ENCODE measurements around the gene TOGARAM1. TPM values are rescaled to one million over a fixed set of nuclear protein-coding genes. Genes with fewer than 3 reads are reported as not detected.

TOGARAM1 gene
- total and polyA plus RNA-seq, 5 donors = 7.1 to 26.0 (median 18.7) TPM

- peak; percentile 61 to 86 (median 84) for DNase-seq
- WGBS = 2% methylated on average over 39 of the region's 39 CpGs
- H3K27me3 ChIP-seq (ENCODE audit: control insufficient read depth, insufficient read depth) = no peaks in the 10 kb centered on the region
- peak overlapping the region; percentile 68 for H3K27ac ChIP-seq (ENCODE audit: low read length)
- H3K4me3 ChIP-seq (ENCODE audit: low read length) = peak overlapping the region; percentile 76
- H3K4me1 ChIP-seq (ENCODE audit: control insufficient read depth, insufficient read depth, low read length) = no peaks in the 10 kb centered on the region
- peak; percentile 54 to 67 for ATAC-seq
- intact Hi-C loops (cut with DNase I) = loop anchor here in 3 of 4 donors (5.0 to 10.0 kb wide), 4 partner anchors 48 to 172 kb away; partner anchors contain the start of genes FKBP3 (in 2 of the 3) and FANCM (in 1 of the 3)
- H3K9me3 ChIP-seq (ENCODE audit: control insufficient read depth, low read length) = no peaks in the 10 kb centered on the region
These were observed 499 bp downstream of the TOGARAM1 start for GRCh38 chr14:44962334-44963043.

GRCh38 chr14:44963044-44963528 lies 1.1 kb downstream of the TOGARAM1 start:
- H3K4me3 ChIP-seq (ENCODE audit: low read length) = peak overlapping the region; percentile 76
- ATAC-seq = no peak
- no peaks in the 10 kb centered on the region for H3K4me1 ChIP-seq (ENCODE audit: control insufficient read depth, insufficient read depth, low read length)
- no peaks in the 10 kb centered on the region for H3K9me3 ChIP-seq (ENCODE audit: control insufficient read depth, low read length)
- no peaks in the 10 kb centered on the region for H3K27me3 ChIP-seq (ENCODE audit: control insufficient read depth, insufficient read depth)
- intact Hi-C loops (cut with DNase I) = loop anchor here in 3 of 4 donors (5.0 to 10.0 kb wide), 4 partner anchors 48 to 172 kb away; partner anchors contain the start of genes FKBP3 (in 2 of the 3) and FANCM (in 1 of the 3)
- H3K27ac ChIP-seq (ENCODE audit: low read length) = peak overlapping the region; percentile 68
- WGBS = 7% methylated on average over 13 of the region's 13 CpGs
- no peak for DNase-seq

GRCh38 chr14:44963775-44964380 lies 1.9 kb downstream of the TOGARAM1 start:
- no peaks in the 10 kb centered on the region for H3K9me3 ChIP-seq (ENCODE audit: control insufficient read depth, low read length)
- peak overlapping the region; percentile 76 for H3K4me3 ChIP-seq (ENCODE audit: low read length)
- no peak overlapping the region for H3K27ac ChIP-seq (ENCODE audit: low read length)
- WGBS = 15% methylated on average over 7 of the region's 7 CpGs
- no peaks in the 10 kb centered on the region for H3K4me1 ChIP-seq (ENCODE audit: control insufficient read depth, insufficient read depth, low read length)
- no peaks in the 10 kb centered on the region for H3K27me3 ChIP-seq (ENCODE audit: control insufficient read depth, insufficient read depth)
- intact Hi-C loops (cut with DNase I) = loop anchor here in 3 of 4 donors (5.0 to 10.0 kb wide), 4 partner anchors 49 to 171 kb away; partner anchors contain the start of genes FKBP3 (in 2 of the 3) and FANCM (in 1 of the 3)
- peak in 1 of 3 donors; percentile 45 for DNase-seq
- ATAC-seq = no peak

- peak overlapping the region; percentile 37 for H3K4me3 ChIP-seq (ENCODE audit: low read length)
- intact Hi-C loops (cut with DNase I) = loop anchor here in 2 of 4 donors (10.0 kb wide), 2 partner anchors 52 to 168 kb away; partner anchors contain the start of genes FANCM (in 1 of the 2) and FKBP3 (in 1 of the 2)
- H3K27ac ChIP-seq (ENCODE audit: low read length) = no peak overlapping the region
- 73% methylated on average over 4 of the region's 4 CpGs for WGBS
- DNase-seq (no peak), ATAC-seq (no peak)
- no peaks in the 10 kb centered on the region for H3K4me1 ChIP-seq (ENCODE audit: control insufficient read depth, insufficient read depth, low read length)
- H3K27me3 ChIP-seq (ENCODE audit: control insufficient read depth, insufficient read depth) = no peaks in the 10 kb centered on the region
- H3K9me3 ChIP-seq (ENCODE audit: control insufficient read depth, low read length) = no peaks in the 10 kb centered on the region
These were observed 4.8 kb downstream of the TOGARAM1 start for GRCh38 chr14:44966601-44967336.

GRCh38 chr14:44968714-44969113 lies 6.7 kb downstream of the TOGARAM1 start:
- no peak overlapping the region for H3K27ac ChIP-seq (ENCODE audit: low read length)
- no peaks in the 10 kb centered on the region for H3K9me3 ChIP-seq (ENCODE audit: control insufficient read depth, low read length)
- DNase-seq (no peak), ATAC-seq (no peak)
- H3K4me3 ChIP-seq (ENCODE audit: low read length) = no peak overlapping the region
- no peaks in the 10 kb centered on the region for H3K27me3 ChIP-seq (ENCODE audit: control insufficient read depth, insufficient read depth)
- H3K4me1 ChIP-seq (ENCODE audit: control insufficient read depth, insufficient read depth, low read length) = no peaks in the 10 kb centered on the region
- intact Hi-C loops (cut with DNase I) = loop anchor here in 2 of 4 donors (10.0 kb wide), 2 partner anchors 54 to 166 kb away; partner anchors contain the start of genes FANCM (in 1 of the 2) and FKBP3 (in 1 of the 2)

- Histone ChIP-seq H3K4me1 (ENCODE audit: control insufficient read depth, insufficient read depth, low read length) (no peaks in the 10 kb centered on the region), H3K9me3 (ENCODE audit: control insufficient read depth, low read length) (no peaks in the 10 kb centered on the region), H3K4me3 (ENCODE audit: low read length) (no peak overlapping the region), H3K27me3 (ENCODE audit: control insufficient read depth, insufficient read depth) (no peaks in the 10 kb centered on the region), H3K27ac (ENCODE audit: low read length) (no peak overlapping the region)
- DNase-seq (no peak), ATAC-seq (no peak)
- intact Hi-C loops (cut with DNase I) = no loop called here
These were observed 8.9 kb downstream of the TOGARAM1 start for GRCh38 chr14:44970907-44971306.

GRCh38 chr14:44971459-44971858 lies 9.5 kb downstream of the TOGARAM1 start:
- intact Hi-C loops (cut with DNase I) = no loop called here
- Histone ChIP-seq H3K4me3 (ENCODE audit: low read length) (no peak overlapping the region), H3K27me3 (ENCODE audit: control insufficient read depth, insufficient read depth) (no peaks in the 10 kb centered on the region), H3K4me1 (ENCODE audit: control insufficient read depth, insufficient read depth, low read length) (no peaks in the 10 kb centered on the region), H3K9me3 (ENCODE audit: control insufficient read depth, low read length) (no peaks in the 10 kb centered on the region), H3K27ac (ENCODE audit: low read length) (no peak overlapping the region)
- ATAC-seq = no peak
- DNase-seq = no peak
- 93% methylated on average over 4 of the region's 4 CpGs for WGBS

GRCh38 chr14:44979273-44979672 lies 17.3 kb downstream of the TOGARAM1 start:
- Histone ChIP-seq H3K27ac (ENCODE audit: low read length) (no peak overlapping the region), H3K4me3 (ENCODE audit: low read length) (no peak overlapping the region), H3K4me1 (ENCODE audit: control insufficient read depth, insufficient read depth, low read length) (peaks cover 3% of the 10 kb centered on the region), H3K9me3 (ENCODE audit: control insufficient read depth, low read length) (no peaks in the 10 kb centered on the region), H3K27me3 (ENCODE audit: control insufficient read depth, insufficient read depth) (no peaks in the 10 kb centered on the region)
- ATAC-seq (no peak), DNase-seq (no peak)
- intact Hi-C loops (cut with DNase I) = no loop called here
- WGBS = 66% methylated on average over 2 of the region's 2 CpGs

- no peak overlapping the region for H3K27ac ChIP-seq (ENCODE audit: low read length)
- no peaks in the 10 kb centered on the region for H3K27me3 ChIP-seq (ENCODE audit: control insufficient read depth, insufficient read depth)
- H3K4me3 ChIP-seq (ENCODE audit: low read length) = no peak overlapping the region
- ATAC-seq = peak; percentile 59 to 74
- H3K9me3 ChIP-seq (ENCODE audit: control insufficient read depth, low read length) = no peaks in the 10 kb centered on the region
- DNase-seq = peak; percentile 33 to 81 (median 63)
- intact Hi-C loops (cut with DNase I) = no loop called here
- peaks cover 3% of the 10 kb centered on the region for H3K4me1 ChIP-seq (ENCODE audit: control insufficient read depth, insufficient read depth, low read length)
These were observed 17.9 kb downstream of the TOGARAM1 start for GRCh38 chr14:44979740-44980356.

GRCh38 chr14:44981198-44981597 lies 19.2 kb downstream of the TOGARAM1 start:
- ATAC-seq = no peak
- Histone ChIP-seq H3K27me3 (ENCODE audit: control insufficient read depth, insufficient read depth) (no peaks in the 10 kb centered on the region), H3K9me3 (ENCODE audit: control insufficient read depth, low read length) (no peaks in the 10 kb centered on the region), H3K4me1 (ENCODE audit: control insufficient read depth, insufficient read depth, low read length) (peaks cover 3% of the 10 kb centered on the region), H3K27ac (ENCODE audit: low read length) (no peak overlapping the region), H3K4me3 (ENCODE audit: low read length) (no peak overlapping the region)
- WGBS = 65% methylated on average over 3 of the region's 3 CpGs
- intact Hi-C loops (cut with DNase I) = no loop called here
- no peak for DNase-seq

Data from right cardiac atrium (tissue), 5 donors.